ENCODE results near the gene DCUN1D3.

GRCh38 chr16:20928774-20929411, 28.7 kb upstream of the DCUN1D3 start:
- no peak for TF ChIP-seq CHD4 (IDR thresholded peaks at IDR 0.05; ENCODE audit: borderline replicate concordance)
- no peak for TF ChIP-seq EP300 (IDR thresholded peaks at IDR 0.05)
- no peak for TF ChIP-seq TP53 (CRISPR knock-in tag; IDR thresholded peaks at IDR 0.05)
- TF ChIP-seq POLR2A (IDR thresholded peaks at IDR 0.05; ENCODE audit: low read length): no peak
